ENCODE data around the gene C10orf90.

Gene C10orf90

GRCh38 chr10:126673565-126673964 lies 3.1 kb upstream of the C10orf90 start:
- no peak for DNase-seq (ENCODE audit: low read depth)

DNA sequence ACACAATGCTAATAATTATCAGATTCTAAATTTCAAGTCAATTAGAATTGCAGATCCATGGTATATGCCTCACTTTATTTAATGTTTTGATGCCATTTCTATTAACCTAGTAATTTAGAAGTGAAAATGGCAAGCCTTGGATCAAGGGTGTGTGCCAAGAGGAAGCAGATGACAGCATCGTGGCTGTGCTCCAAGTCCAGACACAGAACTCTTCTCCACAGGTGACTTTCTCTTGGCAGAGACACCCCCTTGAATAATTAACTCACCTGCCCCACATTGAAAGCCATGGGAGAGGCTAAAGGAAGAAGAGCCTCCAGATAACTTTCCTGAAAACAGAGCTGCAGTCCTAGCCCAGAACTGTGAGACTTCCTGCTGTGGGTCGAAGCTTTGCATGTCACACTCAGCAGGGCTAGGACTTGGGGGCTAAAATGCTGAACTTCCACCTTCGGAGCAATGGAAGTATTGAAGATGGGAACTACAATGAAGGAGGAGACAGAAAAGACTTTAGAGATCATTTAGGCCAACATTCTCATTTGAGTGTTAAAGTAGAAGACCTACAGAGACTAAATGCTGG lies 996 bp upstream of the C10orf90 start:
- DNase-seq (ENCODE audit: low read depth), result no peak

- DNase-seq (ENCODE audit: low read depth), result no peak
Observed at GRCh38 chr10:126670895-126671261, 385 bp upstream of the C10orf90 start.

GRCh38 chr10:126669168-126669567 lies 1.3 kb downstream of the C10orf90 start:
- DNase-seq (ENCODE audit: low read depth), result no peak

DNA sequence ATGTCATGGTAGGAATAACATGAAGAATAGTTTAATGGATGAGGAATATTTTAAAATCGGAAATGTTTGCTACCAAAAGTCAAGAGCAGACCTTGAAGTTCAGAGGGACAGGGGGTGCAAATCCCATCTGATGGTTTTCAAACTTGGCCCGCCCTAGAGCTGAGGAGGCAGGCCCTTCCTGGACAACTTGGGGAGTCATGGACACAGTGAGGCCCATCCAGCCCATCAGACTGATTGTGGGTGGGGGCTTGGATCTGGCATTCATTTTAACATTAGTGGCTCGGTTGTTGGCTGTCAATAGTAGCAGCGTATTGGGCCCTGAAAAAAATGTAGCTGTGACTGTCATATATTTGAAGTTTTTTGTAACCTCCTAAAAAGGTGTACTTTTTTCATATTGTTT lies 2.0 kb downstream of the C10orf90 start:
- no peak for DNase-seq (ENCODE audit: low read depth)

GRCh38 chr10:126667568-126667967 lies 2.9 kb downstream of the C10orf90 start:
- no peak for DNase-seq (ENCODE audit: low read depth)

DNA sequence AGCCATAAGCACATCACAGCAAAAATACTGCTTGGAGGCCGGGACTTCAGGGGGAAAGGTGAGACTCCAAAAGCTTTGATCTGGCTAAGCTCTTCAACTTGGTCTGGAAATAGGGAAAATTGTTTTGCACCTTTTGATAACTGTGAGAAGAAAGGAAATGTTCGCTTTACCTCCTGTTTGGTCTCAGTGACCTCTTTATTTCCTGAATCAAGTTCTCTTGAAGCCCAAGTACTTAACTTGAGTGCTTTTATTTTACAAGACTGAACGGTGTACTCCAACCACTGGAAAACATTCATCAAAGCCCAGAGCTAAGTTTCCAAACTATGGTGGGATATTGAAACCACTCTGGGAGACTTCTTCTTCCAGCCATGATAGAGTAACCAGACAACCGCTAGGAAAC lies 5.3 kb downstream of the C10orf90 start:
- DNase-seq (ENCODE audit: low read depth), result no peak

- DNase-seq (ENCODE audit: low read depth), result no peak
Observed at GRCh38 chr10:126663880-126664279, 6.6 kb downstream of the C10orf90 start.

GRCh38 chr10:126663328-126663727 lies 7.2 kb downstream of the C10orf90 start:
- no peak for DNase-seq (ENCODE audit: low read depth)

- DNase-seq (ENCODE audit: low read depth), result no peak
Observed at GRCh38 chr10:126661841-126662515, 8.5 kb downstream of the C10orf90 start.

GRCh38 chr10:126661356-126661755 lies 9.1 kb downstream of the C10orf90 start:
- DNase-seq (ENCODE audit: low read depth), result no peak

DNA sequence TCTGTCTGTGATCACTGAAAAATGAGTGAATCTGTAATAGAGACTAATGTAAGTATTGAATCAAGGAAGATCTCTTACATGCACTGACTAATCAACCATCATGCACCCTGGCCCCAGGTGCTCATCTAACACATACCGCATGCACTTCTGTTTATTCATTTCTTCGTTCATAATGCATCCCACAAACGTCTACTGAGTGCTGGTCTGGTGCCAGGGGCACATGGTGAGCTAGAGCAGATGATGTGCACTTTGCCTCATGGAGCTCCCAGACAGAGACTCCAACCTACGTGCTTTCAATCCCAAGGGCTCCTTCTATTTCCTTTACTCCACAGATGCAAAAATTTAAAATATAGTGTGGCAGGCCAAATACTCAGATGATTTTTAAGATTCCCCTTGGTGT lies 10.7 kb downstream of the C10orf90 start:
- no peak for DNase-seq (ENCODE audit: low read depth)

GRCh38 chr10:126658928-126659327 lies 11.6 kb downstream of the C10orf90 start:
- no peak for DNase-seq (ENCODE audit: low read depth)

DNA sequence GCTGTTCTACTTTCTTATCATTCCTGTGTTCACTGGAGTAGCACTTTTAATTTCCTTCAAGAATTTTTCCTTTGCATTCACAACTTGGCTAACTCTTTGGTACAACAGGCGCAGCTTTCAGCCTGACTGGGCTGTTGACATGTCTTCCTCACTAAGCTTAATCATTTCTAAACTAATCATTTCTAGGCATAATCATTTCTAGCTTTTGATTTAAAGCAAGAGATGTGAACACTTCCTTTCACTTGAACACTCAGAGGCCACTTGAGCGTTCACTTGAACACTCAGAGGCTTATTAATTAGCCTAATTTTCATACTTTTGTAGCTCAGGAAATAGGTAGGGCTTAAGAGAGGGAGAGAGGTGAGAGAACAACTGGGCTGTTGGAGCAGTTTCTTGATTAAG lies 15.9 kb downstream of the C10orf90 start:
- DNase-seq (ENCODE audit: low read depth), result no peak

DNA sequence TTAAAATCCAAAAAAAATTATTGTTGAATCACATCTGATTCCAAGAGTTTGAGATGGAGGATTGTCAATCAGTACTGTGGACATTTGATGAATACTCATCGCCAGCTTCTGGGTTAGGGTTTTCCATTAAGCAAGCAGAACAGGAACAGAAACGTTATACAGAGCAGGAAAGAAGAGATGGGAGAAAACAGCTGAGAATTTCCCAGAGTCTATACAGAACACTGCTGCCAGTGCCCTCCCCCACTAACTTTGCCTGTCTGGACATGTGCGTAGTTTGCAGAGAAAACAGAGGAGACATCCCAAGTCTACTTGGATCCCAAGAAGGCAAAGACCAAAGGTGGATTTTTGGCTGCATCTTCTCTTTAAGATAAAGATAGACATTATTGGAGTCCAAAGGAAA lies 19.0 kb downstream of the C10orf90 start:
- DNase-seq (ENCODE audit: low read depth), result no peak

GRCh38 chr10:126650161-126650560 lies 20.3 kb downstream of the C10orf90 start:
- DNase-seq (ENCODE audit: low read depth), result no peak

DNA sequence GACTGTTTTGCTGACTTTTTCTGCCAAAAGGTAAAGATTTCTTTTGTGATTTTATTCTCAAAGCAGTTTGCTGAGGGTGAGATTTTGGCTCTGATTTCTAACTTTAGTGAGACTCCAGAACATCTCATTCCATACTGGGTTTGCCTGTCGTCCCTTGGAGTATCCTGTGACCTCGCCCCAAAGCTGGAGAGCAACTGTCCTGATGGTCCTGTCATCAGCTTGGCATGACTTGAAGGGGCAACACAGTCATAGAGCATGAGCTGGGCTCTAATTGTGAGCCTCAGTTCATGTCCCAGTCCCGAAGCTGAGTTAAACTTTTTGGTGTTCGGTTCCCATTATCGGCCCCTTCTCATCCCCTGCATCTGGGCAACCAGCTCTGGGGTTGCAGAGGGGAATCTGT lies 23.4 kb downstream of the C10orf90 start:
- no peak for DNase-seq (ENCODE audit: low read depth)

GRCh38 chr10:126646110-126646509 lies 24.4 kb downstream of the C10orf90 start:
- no peak for DNase-seq (ENCODE audit: low read depth)

GRCh38 chr10:126640401-126640800 lies 30.1 kb downstream of the C10orf90 start:
- DNase-seq (ENCODE audit: low read depth), result no peak

GRCh38 chr10:126639084-126639483 lies 31.4 kb downstream of the C10orf90 start:
- no peak for DNase-seq (ENCODE audit: low read depth)

- DNase-seq (ENCODE audit: low read depth), result no peak
Observed at GRCh38 chr10:126638542-126638941, 32.0 kb downstream of the C10orf90 start.

- DNase-seq (ENCODE audit: low read depth), result no peak
Observed at GRCh38 chr10:126637501-126637900, 33.0 kb downstream of the C10orf90 start.

- DNase-seq (ENCODE audit: low read depth), result no peak
Observed at GRCh38 chr10:126634911-126635310, 35.6 kb downstream of the C10orf90 start.

GRCh38 chr10:126634347-126634746 lies 36.1 kb downstream of the C10orf90 start:
- no peak for DNase-seq (ENCODE audit: low read depth)
